Stimulated activated CD4-positive, alpha-beta T cell treated with anti-CD3 and anti-CD28 coated beads, Interleukin-1b, Interleukin-23, amount 100 ng/mL, for 1 hour (primary cell): ENCODE measurements around the gene TSPAN8.
"Not testable (repeated sequence)": the region's sequence is repeated elsewhere in the genome, so short reads cannot be mapped to it uniquely, and the experiment has no call there.

ENCODE experiments used
- DNase-seq, 2 donors: peaks; one replicate each; pipeline ENCODE4 v3.0.0-alpha.2; 2020; ENCODE audit warnings: low read depth in 2 of 2

TSPAN8 gene

DNA sequence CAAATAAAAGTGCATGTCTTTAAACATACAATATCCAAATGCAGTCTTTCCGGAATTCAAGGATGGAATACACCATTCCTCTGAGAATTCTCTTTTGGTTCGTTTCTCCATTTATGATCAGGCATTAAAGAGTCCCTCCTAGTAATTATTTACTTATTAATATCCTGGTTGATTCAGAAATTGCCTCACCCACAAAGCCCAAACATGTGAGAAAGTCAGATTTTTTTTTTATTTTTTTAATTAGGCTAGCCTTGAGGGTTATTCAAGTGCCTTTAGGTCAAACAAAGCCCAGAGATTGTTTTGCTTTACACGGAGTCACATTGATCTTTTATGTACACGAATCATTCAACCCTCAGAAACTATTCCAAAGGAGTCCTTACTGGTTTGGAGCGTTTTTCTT lies 6.4 kb upstream of the TSPAN8 start:
- DNase-seq, result no peak

DNA sequence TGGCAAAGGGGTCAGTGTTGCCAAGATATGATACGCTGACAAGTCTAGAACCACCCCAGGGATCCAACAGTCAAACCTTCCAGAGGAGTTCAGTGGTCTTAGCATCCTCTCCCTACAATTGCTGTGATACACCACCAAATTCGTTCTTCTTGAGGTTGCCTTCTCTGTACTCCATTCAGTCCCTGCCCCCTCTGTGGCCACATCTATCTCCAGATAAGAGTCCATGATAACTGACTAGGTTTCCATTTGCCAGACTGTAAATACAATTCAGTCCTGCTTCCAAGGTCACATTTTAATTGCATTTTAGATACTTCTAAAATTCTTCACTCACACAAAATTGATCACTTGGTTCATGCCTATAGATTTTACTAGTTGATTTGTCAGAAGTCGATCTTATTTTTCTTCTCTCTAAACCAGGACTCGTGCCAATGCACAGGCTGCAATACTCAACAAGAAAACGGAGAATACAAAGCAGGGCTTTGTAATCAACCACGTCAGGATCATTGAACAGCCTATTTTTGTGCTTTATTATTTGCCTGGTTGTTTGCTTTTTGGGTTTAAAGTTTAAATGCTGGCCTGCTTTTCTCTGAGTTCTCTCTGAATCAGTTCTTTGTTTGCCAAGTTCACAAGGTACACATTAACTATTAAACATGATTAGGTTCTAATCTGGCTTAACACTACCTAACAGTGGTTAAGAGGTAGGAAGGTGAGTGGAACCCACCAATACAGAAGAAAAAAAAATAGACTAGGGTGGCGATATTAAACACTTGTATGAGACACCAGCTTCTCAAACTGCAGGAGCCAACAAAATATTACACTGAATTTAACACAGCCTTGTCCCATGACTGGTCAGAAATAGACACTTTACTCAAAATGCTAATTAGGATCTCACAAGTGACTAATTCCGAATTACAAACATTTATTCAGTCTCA lies 5.3 kb upstream of the TSPAN8 start:
- DNase-seq, result no peak

DNA sequence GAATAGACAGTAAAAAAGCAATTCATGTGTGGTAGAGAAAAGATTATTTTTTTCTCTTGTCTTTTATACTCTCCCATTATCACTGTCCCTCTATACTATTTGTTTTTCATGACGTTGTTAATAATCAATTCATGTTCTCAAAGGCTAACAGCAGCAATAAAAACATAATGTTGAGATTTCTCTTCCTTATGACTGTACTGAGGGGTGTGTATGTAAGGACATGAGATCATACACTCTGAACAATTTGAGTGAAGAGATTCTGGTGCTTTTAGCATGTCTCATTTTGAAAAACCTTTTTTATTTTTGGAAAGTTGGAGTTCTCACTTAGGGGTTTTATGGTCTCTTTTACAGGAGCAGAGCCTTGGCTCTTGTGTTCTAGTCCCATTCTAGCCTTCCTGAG lies 3.8 kb upstream of the TSPAN8 start:
- DNase-seq, result no peak

DNA sequence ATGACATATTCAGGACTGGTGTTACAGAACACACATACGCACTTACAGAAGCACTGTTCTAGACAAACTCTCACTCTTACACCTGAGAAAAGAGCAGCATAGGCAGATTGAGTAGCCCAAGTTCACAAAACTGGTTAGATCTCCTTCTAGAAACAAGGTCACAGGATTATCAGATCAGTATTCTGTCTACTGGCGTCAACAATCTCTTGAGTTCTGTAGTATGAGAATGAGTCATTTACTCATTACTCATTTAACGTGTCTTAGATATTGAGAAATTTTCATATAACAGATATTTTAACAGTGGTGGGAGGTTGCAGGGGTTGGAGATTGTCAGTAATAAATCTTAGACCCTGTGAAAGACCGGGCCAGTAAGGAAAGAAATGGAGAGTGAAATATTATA lies 2.8 kb upstream of the TSPAN8 start:
- no peak for DNase-seq

DNA sequence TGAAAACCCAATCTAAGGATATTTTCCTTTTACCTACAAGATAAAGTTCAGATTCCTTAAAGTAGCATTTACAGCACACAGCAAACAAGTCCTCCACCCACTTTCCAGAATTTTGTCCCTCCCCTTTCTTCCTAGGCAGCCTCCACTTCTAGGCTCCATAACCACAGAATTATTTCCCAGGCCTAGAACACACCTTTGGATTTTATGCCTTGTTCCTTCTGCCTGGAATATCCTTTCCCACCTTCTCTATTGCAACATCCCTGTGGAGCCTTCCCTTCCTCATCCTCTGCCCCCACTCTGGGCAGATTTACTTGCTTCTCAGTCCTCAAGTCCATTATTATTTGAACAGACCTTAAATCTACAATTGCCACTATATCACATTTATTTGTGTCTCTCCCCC lies 2.1 kb upstream of the TSPAN8 start:
- DNase-seq, result no peak

DNA sequence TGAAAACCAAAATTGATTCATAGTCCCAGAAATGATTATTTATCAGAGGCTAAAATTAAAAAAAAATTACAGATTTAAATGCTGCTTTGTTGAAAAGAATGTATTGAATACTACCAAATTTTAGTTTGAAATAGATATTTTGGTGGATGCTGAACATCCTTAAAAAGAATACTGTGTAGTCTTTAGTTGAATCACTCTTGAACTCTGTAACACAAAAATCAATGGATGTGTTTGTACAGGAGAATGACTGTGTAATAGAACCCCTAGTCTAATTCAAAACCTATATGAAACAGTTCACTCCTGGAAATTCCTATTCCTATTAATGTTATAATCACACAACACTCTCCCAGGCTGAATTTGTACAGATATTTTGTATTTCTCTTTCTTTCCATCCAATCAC lies 1.5 kb upstream of the TSPAN8 start:
- DNase-seq, result no peak

DNA sequence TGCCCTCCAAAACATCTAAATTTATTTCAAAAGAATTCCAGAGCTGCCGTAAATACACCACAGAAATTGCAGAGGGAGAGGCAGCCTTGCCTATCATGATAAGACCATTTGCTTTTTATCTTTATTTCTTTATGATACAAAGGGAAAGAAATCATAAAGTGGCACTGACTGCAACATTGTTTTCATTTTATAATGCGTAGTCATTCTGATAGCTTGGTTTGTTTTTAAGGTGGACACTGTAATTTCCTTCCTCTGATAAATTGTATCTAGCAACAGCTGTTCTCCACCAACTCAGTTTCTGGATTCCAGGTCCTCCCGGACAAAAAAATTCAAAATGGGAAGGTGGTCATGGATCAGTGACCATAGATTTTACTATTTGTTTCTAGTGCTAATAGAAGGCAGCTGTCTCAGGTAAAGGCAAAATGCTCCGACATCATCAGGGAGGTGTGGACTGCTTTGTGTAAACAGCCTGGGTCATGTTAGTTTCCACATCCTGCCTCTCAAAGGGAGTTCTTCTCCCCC lies 623 bp upstream of the TSPAN8 start:
- DNase-seq, result no peak

DNA sequence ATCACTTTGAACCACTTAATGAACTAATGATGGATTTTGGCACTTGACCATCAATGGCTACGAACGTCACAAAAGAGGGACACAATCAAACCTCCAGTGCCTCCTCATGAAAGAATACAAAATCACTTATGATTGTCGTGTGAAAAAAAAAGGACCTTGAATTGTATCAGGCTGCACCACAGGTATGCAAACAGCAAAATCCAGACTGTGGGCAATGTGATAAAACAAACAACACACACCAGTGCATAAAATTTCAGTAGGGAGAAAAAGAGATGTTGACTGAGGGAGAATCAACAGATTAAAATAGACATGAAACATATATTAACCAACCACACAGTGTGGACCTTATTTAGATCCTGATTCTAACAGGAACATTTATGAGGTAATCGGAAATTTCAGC lies 2.6 kb downstream of the TSPAN8 start:
- DNase-seq, result no peak

DNA sequence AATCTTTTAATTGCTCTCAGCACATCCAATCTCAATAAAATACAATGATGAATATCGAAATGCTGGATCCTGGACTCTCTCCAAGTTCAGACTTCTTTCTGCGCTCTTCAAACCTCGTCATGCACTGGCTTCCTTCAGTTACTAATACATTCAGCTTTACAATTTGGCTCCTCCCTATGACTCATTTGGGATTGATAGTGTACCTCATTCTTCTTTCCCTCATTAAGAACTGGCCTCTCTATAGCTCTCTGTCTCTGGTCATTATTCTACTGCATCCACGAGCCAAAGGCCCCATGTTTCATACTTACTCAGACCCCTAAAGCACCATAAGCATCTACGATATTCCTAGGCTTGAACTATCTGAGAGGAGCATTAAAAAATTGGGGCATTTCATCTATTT lies 4.9 kb downstream of the TSPAN8 start:
- DNase-seq, result no peak

DNA sequence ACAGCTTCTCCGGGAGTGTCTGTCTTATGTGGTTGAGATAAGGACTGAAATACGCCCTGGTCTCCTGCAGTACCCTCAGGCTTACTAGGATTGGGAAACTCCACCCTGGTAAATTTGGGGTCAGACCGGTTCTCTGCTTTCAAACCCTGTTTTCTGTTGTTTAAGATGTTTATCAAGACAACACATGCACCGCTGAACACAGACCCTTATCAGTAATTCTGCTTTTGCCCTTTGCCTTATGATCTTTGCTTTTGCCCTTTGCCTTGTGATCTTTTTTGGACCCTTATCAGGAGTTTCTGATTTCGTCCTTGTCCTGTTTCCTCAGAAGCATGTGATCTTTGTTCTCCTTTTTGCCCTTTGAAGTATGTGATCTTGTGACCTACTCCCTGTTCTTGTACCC lies 7.8 kb downstream of the TSPAN8 start:
- not testable (repeated sequence) for DNase-seq

DNA sequence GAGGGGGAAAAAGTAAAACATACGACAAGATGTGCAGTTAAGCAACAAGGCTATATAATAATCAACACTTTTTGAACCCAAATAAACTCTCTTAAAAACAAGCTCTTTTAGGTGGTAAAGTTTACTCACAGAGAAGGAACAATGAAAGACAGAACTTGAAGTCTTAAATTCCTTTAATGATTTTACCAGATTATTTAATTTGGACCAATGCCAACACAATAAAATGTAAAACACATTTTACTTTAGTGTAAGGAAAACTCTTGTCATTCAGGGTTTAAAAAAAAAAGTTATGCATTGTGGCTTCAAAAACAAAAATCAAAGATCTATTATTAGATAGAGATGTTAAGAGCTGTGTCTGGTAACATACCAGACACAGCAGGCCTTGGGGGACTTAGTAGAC lies 13.1 kb downstream of the TSPAN8 start:
- no peak for DNase-seq

DNA sequence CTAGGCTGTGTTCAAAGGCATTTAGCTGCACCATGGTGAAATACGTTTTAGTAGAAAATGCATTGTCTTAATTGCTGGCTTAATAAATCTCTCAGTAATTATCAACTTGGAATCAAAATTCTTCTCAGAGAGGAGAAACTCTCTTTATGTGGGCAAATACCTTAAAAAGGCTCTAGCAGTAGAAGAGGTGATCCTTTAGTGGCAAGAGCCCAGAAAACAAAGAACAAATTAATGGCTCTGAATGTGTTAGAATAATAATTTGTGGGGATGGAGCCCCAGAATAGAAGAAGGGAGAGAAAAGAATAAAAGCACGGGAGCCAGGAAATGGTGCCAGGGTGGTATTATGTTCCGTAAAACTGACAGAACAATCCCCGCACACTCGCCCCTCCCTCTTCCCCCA lies 14.8 kb downstream of the TSPAN8 start:
- DNase-seq, result no peak

DNA sequence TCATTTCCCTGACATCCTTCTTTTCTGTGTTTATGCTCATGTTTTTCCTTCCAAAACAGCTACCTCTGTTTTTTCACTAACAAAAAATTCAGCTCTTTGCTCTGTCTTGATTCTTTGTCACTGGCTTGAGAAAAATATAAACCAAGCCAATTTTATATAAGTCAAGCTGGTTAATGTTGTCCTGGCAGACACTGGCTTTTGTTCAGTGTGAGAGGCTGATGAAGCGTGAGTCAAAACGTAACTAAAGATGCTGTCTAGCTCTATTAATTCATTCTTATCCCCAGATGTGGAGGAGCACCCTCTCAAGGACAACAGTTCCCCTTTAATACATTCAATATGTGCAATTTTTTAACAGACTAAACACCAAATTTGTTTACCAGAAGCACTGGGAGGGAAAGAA lies 15.8 kb downstream of the TSPAN8 start:
- no peak for DNase-seq

DNA sequence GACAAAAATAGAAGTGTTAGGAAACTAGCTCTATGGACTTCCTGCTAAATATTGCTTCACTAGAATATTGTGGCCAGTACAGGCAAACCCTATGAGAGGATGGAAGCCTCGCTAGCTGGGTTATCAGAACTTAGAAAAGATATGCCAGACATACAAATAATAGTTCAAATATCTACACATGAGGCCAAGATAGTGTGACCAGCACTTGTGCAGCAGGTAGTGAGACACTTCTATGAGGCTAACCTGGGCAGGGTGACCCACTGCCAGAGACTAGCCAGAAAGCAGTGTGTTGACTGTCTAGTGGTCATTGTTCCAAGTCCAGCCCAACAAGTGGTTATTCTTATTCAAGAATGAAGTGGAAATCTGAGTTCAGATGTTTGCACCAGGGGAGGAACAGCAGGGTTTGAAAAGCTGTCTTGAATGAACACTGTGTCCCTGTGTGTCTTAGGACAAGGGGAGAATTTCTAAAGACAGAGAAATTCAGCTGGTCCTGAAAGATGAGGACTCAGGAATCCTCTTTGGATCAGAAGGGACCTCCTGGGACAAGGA lies 16.3 kb downstream of the TSPAN8 start:
- no peak for DNase-seq

DNA sequence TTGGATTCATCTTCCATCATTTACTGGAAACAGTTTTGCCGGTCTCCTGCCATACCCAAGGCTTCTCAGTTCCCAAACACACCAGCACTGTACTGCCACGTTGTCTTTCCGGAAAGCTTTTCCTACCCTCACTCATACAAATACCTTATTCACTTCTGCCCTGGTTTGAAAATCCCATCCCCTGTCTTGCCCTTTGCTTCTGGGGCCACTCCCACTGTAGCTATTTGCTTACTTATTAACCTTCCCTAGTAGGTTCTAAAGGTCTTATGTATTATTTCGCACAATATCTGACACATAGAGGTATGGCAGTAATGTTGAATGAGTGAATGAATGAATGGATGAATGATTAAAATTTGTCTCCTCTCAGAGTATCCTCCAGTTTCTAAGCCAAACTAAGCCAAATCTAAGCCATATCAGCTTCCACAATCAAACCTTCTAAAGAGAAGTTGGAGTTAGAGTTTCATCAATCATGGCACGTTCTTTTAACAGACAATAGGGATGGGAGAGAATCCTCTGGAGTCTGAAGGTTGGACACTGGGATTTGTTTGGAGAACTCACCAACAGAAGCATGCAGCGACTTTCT lies 18.6 kb downstream of the TSPAN8 start:
- no peak for DNase-seq

DNA sequence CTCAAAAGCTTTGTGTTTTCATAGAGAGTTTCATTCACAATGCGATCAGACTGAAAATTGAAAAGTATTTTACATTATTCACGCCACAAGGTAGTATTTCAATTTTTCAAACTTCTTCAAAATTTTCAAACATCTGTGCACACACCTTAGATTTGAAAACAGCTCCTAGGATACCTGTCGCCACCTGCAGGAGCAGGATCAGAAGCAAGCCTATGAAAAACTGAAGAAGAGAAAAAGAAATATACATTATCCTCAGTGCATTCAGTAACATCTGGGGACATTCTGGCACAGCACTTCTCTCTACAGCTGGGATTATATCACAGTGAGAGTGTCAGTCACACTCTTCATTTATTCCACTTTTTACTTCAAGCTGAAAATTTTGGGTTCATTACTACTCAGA lies 19.8 kb downstream of the TSPAN8 start:
- DNase-seq, result no peak

DNA sequence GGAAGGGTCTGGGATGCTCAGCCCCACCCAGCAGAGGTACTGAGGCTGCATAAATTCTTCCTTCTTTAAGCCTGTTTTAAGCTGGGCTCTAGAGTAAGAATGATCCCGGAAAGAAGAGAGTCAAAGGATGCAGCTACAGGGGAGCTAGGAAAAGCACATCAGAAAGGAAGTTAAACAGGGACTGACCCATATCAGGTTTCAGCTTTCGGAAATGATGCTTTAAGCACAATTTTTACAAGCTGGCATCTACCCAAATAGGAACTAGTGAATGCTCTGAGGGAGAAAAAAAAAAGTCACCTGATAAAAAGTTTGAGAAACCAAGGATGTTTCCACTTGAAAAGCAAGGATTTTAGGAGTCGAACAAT lies 22.0 kb downstream of the TSPAN8 start:
- no peak for DNase-seq

DNA sequence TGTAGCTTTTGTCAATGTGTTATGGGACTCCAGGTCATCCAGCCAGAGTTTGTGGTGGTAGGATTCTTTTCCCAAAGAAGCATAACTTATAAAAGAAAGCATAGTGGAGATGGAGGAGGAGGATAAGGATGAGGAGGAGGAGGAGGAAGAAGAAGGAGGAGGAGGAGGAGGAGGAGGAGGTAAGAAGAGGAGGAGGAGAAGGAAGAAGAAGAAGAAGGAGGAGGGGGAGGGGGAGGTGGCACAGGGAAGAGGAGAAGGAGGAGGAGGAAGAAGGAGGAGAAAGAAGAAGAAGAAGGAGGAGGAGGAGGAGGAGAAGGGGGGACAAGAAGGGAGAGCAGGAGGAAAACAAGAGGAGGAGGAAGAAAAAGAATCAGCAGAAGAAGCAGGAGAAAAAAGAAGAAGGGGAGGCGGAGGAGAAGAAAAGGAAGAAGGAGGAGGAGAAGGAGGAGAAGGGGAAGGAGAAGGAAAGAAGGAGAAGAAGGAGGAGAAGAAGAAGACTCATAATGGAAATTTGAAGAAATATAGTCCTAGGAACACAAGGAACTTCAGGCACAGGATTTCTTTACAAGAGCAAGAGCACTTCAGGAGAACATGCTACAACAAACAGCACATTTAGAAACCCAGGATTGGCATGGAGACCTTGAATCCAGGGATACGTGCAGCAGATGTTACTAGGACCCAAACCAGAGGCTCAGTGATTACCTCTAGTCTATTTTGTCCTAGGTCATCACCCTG lies 22.6 kb downstream of the TSPAN8 start:
- no peak for DNase-seq

DNA sequence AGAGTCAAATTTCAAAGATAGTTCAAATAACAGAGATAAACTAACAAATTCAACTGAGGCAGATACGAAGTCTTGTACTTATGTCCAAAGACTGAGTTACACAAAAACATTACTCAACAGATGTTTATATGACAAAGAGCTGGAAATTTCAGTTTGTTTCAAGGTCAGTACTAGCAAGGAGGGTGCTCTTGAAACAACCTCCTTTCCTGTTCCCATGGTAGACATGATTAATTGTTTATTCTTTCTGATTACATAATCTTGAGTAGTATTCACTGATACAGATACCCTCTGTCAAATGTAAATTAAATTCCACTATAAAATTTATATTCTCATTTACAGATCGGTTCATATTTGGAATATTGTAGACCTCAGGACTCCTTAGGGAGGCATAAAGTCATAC lies 23.4 kb downstream of the TSPAN8 start:
- DNase-seq, result no peak

DNA sequence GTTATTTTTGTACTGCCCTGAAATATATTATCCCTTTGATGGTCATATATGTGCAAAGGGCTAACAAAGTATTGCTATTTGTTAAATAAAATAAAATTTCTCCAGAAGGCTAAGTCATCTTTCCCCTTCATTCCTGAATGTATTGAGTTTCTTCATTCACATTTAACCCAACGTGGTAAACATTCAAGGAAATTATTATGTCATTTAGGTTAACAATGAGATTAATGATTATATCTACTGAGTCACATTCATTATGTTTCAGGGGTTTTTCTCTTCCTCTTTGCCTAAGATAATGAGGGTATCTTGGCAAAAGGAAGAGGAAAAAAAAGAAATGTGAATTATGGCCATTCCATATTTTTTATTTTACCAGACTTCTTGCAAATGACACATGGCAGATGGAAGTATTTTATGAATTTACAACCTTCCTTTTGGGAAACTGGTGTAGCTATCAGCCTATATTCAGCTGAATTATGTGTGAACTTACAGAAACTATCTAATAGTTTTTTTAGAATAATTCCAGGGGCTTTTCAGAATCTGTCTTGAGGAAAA lies 27.2 kb downstream of the TSPAN8 start:
- DNase-seq, result no peak

DNA sequence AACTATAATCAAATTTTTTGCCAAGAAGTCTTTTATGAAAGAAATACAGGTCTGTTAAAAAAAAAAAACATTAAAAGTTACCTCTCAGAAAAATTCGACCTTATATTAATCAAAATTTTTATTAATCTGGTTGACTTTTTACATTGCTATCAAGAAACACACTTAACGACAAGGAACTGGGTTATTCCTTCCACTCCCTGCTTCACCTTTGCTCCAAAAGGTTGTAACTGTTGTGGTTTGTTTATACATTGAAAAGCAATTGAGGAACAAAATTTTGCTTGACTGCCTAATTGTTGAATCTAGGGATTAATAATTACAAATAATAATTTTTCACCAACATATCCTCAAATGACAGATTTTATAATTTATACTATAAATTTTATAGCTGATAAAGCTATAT lies 28.4 kb downstream of the TSPAN8 start:
- DNase-seq, result no peak

DNA sequence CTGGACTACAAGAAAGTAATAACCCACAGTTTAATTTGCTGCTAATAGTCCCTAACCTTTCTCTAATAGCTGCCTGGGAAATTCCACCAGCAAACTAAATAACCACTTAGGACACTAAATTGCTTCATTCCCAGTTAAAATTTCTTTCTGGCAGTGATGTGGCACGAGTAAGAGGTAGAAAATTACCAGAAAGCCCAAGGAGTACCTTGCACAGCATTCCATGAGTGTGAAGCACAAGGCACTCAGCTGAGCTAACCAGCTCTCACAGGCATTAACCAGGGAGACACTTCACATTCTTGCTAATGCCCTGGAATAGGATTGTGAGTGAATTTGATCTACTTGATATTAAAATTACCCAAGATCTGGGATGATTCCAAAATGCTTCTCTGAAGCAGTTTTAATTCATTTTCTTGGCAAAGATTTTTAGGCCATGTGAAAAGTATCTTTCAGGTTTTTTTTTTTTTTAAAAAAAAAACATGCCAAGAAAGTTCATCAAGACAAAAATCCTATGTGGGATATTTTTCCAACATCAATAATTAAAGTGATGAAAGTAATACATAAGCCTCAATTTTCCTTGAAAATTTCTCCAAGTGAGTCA lies 29.5 kb downstream of the TSPAN8 start:
- DNase-seq, result no peak
